GM23338 (cell line): ENCODE data around the gene DENND1B. TPM values are rescaled to one million over a fixed set of nuclear protein-coding genes. Genes with fewer than 3 reads are reported as not detected.

Experiments
- CREB1 ChIP-seq: fragments of 250-450 bp; sonication (Bioruptor Pico); IDR thresholded peaks from 2 replicates; pipeline ENCODE4 v1.5.0; 2020; ENCODE audit warnings: low read depth, mild to moderate bottlenecking, moderate library complexity
- EZH2phosphoT487 ChIP-seq: fragments of 200-600 bp; sonication (generic); IDR thresholded peaks from one replicate; pipeline ENCODE4 v1.8.1; 2018; ENCODE audit warnings: antibody characterized with exemption; ENCODE audit not compliant: unreplicated experiment
- NANOG ChIP-seq: IDR thresholded peaks from 2 replicates; pipeline ENCODE4 v1.6.1; 2016; ENCODE audit warnings: antibody characterized with exemption, borderline replicate concordance
- POLR2AphosphoS5 ChIP-seq: IDR thresholded peaks from 2 replicates; pipeline ENCODE4 v1.6.1; 2016; ENCODE audit warnings: antibody characterized with exemption, low read depth
- STAT1 ChIP-seq: IDR thresholded peaks from one replicate; pipeline ENCODE4 v1.6.1; 2016; ENCODE audit warnings: antibody characterized with exemption; ENCODE audit not compliant: unreplicated experiment
- ZNF114 ChIP-seq: fragments of 250-450 bp; sonication (Bioruptor Pico); IDR thresholded peaks from 2 replicates; pipeline ENCODE4 v1.5.0; 2020; ENCODE audit warnings: mild to moderate bottlenecking, moderate library complexity
- ZNF331 ChIP-seq: fragments of 250-450 bp; sonication (Bioruptor Pico); IDR thresholded peaks from 2 replicates; pipeline ENCODE4 v1.5.0; 2020; ENCODE audit warnings: low read depth, mild to moderate bottlenecking, moderate library complexity
- polyA plus RNA-seq: library from polyadenylated mRNA; unstranded; fragments of >200 nt; fragmentation: Nextera tagmentation; extraction: Ambion mirVana; gene quantifications from 2 replicates; pipeline ENCODE4 v1.2.1, GENCODE V29; 2016
- total RNA-seq: library from RNA; depleted of rRNA; stranded (reverse); fragments of >200 nt; shearing (Covaris generic); gene quantifications from 2 replicates; pipeline ENCODE4 v1.2.3, GENCODE V29; 2014
- TF ChIP-seq, protein P1 (sequence below): fragments of 250-450 bp; sonication (Bioruptor Pico); IDR thresholded peaks from 2 replicates; pipeline ENCODE4 v1.5.0; 2020; ENCODE audit warnings: mild to moderate bottlenecking, moderate library complexity
- TF ChIP-seq, protein P2 (sequence below), 2 experiments: fragments of 200-600 bp in 1 of 2; sonication (generic) in 1 of 2; conservative IDR thresholded peaks; 2 replicates each; pipeline versions ENCODE4 v1.5.1 to v1.6.1; 2016 to 2017; ENCODE audit warnings: antibody characterized with exemption in 2 of 2, low read depth in 2 of 2, mild to moderate bottlenecking in 2 of 2, moderate library complexity in 1 of 2

DENND1B gene
- total and polyA plus RNA-seq, 2 experiments from 2014 or later, result 4.3 to 5.2 TPM

DNA sequence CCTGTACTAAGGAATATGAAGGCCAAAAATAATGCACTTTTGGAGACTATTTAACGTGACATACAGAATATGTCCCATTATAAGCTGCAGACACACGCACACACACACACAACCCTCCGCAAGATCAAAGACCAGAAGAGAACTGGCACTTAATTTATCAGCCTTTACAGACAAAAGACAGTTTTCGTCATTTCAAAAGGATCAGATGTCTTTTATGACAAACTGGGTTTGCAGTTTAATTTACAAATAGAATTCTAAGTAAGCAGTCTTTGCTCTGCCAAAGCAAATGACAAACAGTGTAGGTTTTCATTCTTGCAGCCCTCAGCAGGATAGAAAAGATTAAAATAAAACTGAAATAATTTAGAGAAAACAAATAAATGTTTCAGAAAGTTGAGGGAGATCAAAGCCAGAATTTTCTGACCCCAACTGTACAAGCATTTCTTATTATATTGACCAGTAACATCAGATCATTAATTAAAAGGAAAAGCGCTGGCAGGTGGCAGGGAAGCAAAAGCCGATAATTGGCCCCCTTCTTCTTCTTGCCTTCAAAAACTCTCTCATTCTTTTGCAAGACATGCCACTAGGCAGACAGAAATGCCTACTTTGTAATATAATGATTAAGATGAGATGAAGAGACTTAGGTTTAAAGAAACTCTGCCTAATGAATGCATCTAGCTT lies 169.0 kb downstream of the DENND1B start (continued):
- TF ChIP-seq, protein P1, sequence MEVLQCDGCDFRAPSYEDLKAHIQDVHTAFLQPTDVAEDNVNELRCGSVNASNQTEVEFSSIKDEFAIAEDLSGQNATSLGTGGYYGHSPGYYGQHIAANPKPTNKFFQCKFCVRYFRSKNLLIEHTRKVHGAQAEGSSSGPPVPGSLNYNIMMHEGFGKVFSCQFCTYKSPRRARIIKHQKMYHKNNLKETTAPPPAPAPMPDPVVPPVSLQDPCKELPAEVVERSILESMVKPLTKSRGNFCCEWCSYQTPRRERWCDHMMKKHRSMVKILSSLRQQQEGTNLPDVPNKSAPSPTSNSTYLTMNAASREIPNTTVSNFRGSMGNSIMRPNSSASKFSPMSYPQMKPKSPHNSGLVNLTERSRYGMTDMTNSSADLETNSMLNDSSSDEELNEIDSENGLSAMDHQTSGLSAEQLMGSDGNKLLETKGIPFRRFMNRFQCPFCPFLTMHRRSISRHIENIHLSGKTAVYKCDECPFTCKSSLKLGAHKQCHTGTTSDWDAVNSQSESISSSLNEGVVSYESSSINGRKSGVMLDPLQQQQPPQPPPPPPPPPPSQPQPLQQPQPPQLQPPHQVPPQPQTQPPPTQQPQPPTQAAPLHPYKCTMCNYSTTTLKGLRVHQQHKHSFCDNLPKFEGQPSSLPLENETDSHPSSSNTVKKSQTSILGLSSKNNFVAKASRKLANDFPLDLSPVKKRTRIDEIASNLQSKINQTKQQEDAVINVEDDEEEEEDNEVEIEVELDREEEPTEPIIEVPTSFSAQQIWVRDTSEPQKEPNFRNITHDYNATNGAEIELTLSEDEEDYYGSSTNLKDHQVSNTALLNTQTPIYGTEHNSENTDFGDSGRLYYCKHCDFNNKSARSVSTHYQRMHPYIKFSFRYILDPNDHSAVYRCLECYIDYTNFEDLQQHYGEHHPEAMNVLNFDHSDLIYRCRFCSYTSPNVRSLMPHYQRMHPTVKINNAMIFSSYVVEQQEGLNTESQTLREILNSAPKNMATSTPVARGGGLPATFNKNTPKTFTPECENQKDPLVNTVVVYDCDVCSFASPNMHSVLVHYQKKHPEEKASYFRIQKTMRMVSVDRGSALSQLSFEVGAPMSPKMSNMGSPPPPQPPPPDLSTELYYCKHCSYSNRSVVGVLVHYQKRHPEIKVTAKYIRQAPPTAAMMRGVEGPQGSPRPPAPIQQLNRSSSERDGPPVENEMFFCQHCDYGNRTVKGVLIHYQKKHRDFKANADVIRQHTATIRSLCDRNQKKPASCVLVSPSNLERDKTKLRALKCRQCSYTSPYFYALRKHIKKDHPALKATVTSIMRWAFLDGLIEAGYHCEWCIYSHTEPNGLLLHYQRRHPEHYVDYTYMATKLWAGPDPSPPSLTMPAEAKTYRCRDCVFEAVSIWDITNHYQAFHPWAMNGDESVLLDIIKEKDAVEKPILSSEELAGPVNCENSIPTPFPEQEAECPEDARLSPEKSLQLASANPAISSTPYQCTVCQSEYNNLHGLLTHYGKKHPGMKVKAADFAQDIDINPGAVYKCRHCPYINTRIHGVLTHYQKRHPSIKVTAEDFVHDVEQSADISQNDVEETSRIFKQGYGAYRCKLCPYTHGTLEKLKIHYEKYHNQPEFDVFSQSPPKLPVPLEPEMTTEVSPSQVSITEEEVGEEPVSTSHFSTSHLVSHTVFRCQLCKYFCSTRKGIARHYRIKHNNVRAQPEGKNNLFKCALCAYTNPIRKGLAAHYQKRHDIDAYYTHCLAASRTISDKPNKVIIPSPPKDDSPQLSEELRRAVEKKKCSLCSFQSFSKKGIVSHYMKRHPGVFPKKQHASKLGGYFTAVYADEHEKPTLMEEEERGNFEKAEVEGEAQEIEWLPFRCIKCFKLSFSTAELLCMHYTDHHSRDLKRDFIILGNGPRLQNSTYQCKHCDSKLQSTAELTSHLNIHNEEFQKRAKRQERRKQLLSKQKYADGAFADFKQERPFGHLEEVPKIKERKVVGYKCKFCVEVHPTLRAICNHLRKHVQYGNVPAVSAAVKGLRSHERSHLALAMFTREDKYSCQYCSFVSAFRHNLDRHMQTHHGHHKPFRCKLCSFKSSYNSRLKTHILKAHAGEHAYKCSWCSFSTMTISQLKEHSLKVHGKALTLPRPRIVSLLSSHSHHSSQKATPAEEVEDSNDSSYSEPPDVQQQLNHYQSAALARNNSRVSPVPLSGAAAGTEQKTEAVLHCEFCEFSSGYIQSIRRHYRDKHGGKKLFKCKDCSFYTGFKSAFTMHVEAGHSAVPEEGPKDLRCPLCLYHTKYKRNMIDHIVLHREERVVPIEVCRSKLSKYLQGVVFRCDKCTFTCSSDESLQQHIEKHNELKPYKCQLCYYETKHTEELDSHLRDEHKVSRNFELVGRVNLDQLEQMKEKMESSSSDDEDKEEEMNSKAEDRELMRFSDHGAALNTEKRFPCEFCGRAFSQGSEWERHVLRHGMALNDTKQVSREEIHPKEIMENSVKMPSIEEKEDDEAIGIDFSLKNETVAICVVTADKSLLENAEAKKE, result no peak
- TF ChIP-seq POLR2AphosphoS5 (no peak), ZNF331 (CRISPR knock-in tag) (no peak), STAT1 (no peak), CREB1 (CRISPR knock-in tag) (no peak), EZH2phosphoT487 (no peak), NANOG (no peak), ZNF114 (CRISPR knock-in tag) (no peak)
- TF ChIP-seq, protein P2, sequence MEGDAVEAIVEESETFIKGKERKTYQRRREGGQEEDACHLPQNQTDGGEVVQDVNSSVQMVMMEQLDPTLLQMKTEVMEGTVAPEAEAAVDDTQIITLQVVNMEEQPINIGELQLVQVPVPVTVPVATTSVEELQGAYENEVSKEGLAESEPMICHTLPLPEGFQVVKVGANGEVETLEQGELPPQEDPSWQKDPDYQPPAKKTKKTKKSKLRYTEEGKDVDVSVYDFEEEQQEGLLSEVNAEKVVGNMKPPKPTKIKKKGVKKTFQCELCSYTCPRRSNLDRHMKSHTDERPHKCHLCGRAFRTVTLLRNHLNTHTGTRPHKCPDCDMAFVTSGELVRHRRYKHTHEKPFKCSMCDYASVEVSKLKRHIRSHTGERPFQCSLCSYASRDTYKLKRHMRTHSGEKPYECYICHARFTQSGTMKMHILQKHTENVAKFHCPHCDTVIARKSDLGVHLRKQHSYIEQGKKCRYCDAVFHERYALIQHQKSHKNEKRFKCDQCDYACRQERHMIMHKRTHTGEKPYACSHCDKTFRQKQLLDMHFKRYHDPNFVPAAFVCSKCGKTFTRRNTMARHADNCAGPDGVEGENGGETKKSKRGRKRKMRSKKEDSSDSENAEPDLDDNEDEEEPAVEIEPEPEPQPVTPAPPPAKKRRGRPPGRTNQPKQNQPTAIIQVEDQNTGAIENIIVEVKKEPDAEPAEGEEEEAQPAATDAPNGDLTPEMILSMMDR (conservative IDR thresholded peaks at IDR 0.05; ENCODE audit: low read depth in 2 of 2), result no peak
